CD4-positive, alpha-beta T cell treated with Interferon alpha-2 for 1 hour (primary cell): ENCODE data around the gene IPO13.

ENCODE experiments used
- DNase-seq, 2 donors: peaks; one replicate each; pipeline ENCODE4 v3.0.0-alpha.2; 2020 to 2022

Gene IPO13

DNA sequence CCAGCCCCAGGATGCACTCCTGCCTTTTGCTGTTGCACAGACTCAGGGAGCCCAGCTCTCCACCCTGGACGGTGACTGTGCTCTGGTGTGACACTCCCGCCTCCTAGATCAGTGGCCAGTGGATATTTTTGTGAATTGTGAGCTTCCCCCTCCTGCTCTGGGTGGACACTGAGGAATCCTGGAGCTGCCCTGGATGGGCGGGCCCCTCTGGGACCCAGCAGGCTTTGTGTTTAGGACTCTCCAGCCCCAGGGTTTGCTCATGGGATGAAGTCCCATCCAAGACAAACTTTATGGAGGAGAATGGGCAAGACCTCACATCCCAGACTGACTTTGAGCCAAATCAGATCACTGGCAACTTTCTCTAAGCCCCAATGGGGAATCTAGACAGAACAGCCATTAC, 68.5 kb downstream of the IPO13 start:
- DNase-seq = no peak

DNA sequence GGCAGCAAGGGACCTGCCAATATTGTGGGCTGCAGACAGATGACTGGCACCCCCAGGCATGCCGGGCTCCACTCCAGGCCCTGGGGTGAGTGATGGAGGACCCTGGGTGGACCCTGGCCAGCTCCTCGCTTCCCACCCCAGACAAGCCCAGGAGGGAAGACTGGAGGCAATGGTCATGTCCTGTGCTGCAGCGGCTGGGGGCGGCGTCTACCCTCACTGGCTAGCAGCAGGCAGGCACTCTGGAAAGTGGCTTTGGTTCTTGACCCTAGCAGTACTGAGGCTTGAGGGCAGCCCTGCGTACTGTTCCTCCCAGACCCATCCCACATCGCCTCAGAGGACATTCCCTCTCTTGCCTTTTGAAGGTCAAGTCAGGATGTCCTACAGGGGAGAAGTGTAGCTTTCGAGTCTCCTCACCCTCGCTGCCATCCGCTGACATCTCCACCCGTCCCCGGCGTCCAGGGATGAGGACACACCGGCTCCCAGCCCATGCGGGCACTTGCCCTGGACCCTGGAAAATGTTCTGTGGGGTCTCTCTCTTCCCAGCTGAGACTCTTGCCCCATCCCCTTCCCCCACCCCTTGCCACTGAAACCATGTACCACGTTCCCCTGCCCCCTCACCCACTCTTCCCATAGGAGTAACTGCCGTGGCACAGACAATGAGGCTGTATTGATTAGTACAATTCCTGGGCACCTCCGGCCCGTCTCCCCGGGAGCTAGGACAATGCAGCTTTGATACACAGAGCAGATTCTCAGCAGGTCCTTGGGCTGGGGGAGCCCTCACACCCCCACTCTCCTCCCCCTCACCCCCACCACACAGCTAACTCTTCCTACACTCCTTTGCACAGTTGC, 69.5 kb downstream of the IPO13 start:
- no peak for DNase-seq

DNA sequence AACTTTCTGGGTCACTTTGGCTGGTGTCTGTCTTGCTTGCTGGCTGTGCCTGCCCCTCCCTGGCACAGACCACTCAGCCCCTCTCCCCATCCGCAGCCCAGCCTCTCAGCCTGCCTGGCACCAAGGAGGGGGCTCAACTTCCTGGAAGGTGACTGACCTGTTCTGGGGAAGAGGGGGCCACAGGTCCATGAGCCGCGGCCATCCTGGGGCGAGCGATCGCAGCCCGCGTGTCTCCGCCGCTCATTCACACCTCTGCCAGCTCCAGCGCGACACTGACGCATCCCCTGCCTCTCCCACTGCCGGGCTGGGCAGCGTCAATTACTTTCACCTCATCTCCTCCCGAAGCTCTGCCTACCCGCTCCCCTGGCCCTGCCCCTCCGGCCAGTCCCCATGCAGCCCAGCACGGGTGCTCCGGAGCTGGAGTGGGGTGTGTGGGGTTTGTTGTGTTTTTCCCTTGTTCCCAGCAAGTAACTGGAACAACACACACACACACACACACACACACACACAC, 70.2 kb downstream of the IPO13 start:
- no peak for DNase-seq
